GM10847 (cell line): ENCODE measurements around the gene COL19A1.

Experiments used
- POLR2A ChIP-seq: IDR thresholded peaks from 2 replicates; pipeline ENCODE4 v1.6.1; 2011; ENCODE audit not compliant: insufficient read length; ENCODE audit errors: extremely low read depth

COL19A1 gene

DNA sequence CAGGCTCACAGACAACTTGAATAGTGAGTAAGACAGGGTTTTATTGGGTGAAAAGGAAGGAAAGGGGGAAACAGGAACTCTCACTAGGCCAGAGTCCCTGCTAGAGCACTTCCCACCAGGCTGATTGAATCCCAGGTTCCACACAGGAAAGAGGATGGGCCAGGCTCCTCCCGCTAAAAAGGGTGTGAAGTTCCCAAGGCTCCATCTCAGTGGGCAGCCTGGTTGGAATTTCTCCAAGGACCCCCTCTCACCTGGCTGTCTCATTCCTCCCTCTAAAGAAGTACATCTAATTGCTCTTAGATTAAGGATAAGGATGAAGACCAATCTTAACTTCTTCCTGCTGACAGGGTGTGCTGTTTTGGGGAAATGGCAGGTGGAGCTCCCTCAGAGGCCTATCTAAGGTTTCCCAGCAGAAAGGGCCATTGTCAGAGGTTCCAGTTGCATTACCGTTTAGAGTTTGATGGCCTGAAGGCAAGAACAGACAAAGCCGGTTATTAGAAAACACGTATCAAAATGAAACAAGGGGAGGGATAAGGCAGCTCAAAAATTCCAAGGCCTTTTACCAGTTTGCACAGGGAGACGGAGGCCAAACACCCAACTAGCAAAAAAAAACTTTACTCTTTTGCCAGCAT is 21.5 kb downstream of the COL19A1 start:
- TF ChIP-seq POLR2A = no peak

DNA sequence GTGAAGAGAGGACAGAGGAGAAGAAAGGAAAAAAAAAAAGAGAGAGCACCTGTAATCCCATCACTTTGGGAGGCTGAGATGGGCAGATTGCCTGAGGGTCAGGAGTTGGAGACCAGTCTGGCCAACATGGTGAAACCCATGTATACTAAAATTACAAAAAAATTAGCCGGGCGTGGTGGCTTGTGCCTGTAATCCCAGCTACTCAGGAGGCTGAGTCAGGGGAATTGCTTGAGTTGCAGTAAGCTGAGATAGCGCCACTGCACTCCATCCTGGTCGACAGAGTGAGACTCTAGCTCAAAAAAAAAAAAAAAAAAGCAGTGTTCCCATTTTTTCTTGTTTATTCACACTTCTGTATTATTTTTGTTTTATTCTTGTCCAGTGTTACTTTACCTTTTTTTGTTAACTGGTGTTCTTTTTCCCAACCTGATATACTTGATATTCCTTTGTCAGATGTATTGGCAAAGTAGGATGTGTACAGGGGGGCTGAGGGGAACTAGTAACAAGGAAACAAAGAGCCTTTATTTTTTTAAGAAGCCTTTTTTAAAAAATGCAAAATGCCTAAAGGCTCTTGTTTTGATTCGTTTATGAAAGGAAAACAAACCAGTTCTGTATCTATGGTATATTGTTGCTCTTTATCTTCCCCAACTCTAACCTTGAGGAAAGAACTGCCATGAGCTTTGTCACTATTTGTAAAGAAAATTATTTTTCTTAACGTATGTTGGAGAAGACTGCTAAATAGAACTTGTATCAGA is 22.3 kb downstream of the COL19A1 start:
- TF ChIP-seq POLR2A = no peak

DNA sequence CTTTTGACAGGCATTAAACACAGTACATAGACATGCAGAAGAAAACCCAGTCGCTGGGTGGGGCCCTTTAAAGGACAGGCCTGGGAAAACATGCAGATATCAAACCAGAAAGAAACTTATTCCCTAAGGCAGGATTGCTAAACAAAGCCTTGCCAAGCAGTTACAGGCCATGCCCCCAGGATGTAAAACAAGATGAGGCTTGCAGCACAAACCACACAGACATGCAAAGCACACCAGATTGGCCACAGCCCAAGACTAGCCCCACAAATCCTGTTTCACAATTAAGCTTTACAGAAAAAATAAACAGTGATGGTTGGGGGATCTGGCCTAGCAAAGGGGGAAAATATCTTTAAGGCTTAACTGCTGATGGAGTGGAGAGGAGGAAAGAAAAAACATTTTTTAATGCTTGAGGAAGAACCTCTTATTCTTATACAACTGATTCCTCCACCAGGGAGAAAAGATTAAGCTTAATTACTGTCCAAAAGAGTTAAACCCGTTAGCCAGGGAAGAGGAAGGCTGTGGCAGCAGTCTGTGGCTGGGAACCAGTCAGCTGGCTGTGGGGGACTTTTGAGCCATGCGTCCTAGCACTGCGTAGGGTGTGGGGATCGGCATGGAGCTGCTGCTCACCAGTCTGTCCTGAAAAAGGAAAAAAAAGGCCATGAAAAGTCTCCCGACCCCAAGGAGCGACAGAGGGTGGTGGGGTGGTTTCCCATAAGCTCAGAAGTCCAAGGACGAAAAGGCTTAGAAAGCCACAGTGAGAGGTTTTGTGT is 28.4 kb downstream of the COL19A1 start:
- TF ChIP-seq POLR2A = no peak

DNA sequence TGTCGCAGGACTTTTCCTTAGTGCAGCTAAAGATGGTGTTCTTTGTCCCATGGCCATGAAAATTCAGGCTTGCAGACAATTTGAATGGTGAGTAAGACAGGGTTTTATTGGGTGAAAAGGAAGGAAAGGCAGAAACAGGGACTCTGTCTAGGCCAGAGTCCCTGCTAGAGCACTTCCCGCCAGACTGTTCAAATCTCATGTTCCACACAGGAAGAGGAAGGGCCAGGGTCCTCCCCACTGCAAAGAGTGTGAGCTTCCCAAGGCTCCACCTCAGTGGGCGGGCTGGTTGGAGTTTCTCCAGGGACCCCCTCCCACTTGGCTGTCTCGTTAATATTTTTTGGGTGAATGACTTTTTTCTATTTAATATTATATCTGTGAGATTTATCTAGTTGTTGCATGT is 29.0 kb downstream of the COL19A1 start:
- TF ChIP-seq POLR2A = no peak

DNA sequence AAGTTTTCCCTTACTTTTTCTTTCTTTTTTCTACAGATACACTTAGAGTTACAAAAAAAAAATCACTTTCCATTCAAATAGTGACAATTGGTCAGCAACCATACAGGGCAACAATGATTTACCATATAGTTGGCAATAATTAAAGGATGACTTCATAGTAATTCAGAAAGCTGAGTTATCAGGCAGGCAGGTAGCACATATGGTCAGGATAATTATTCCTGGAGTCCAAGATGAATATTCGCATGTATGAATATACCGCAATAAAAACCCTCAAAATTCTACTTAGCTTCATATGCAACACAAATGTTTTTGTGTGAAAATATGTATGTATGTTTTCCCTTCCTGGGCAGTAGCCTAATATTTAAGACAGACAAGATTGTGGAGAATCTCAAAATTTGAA is 34.5 kb downstream of the COL19A1 start:
- TF ChIP-seq POLR2A = no peak

DNA sequence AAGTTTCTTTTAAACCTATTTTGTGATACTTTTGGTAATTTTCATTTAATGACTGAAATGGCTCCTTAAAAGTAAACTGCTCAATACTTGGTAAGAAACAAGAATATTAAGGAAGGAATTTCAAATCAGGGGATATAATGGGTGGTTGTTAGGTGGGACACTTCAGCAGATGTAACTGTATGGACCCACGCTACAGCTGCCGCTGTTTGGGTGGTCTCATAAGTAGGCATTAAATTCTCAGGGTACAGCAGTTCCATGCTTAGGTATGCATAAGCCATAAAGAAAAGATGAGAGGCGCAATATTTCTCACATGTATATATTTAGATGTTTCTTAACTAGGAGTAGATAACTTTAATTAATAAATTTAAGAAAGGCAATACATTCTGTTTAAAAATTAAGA is 35.0 kb downstream of the COL19A1 start:
- no peak for TF ChIP-seq POLR2A

DNA sequence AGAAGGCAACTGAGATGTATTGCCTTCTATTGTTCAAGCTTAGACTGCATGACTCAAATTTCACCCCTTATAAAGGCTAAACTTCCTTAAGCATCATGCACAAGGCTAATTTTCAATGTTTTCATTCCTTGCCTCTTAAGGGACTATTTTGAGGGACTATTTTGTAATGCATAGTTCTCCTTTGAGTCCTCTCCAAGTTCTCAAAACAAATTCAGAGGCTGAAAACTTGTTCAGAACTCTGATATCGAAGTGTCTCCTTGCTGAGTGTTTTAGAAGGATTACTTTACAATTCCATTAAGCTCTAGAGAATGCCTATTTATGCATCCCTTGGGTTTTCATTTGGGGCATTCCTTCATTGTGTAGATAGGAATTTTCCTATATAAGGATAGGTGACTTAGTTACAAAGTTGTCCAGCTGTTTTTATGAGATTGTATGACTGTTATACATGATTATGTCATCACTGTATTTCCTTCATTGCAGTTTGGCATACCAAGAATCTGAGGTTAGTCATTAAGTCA is 41.7 kb downstream of the COL19A1 start:
- no peak for TF ChIP-seq POLR2A

DNA sequence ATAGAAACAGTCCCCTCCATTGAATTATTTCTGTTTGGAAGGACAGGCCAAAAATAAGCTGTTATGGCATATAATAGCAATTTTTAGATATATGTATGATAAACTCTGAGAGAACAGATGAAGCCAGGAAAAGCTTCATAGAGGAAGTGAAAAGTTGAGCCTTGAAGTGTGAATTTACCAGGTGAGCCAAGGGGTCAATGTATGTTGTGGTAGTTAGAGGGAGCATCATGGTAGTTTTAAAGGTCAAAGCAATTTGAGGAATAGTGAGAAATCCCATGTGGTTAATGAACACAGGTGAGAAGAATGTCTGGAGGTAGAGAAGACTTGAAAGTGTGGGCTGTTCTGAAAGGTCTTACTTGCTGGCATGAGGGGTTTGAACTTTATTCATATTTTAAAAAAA is 47.0 kb downstream of the COL19A1 start:
- TF ChIP-seq POLR2A = no peak

DNA sequence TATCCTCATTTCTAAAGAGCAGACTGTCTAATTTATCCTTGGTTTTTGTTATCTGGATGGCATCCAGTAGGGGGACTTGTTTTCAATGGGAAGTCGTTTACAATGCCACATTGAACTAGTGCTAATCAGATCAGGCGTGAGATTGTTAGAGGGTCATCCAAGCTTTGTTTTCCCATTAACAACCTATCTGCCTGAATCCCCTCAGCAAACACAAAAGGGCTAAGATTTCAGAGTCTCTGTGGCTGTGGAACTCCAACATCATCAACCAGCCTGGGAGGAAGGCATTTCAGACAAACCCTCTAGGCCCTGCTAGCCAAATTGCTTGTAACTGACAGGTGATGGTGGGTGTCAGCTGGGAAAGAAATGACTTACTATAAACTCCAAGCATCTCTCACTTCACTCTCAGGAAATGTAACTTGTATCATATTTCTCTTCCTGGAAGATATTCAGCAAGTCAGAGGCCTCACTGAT is 47.7 kb downstream of the COL19A1 start:
- TF ChIP-seq POLR2A = no peak

DNA sequence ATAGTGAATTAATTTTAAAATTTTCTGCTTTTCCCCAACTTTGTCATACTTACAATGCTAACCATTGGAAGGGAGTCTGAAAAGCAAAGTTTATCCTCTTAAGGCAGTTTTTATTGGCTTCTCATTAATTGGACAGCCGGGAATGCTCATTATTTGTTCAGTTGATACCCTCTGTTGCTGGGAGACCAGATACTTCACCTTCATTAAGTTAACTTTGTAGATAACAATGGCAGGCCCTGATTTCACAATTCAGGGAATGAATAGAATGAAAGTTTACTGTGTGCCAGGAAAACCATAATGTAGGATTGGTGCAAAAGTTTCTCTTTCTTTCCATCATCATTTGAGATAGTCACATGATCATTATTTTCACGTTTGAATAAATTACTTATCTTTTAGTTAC is 49.0 kb downstream of the COL19A1 start:
- TF ChIP-seq POLR2A = no peak

DNA sequence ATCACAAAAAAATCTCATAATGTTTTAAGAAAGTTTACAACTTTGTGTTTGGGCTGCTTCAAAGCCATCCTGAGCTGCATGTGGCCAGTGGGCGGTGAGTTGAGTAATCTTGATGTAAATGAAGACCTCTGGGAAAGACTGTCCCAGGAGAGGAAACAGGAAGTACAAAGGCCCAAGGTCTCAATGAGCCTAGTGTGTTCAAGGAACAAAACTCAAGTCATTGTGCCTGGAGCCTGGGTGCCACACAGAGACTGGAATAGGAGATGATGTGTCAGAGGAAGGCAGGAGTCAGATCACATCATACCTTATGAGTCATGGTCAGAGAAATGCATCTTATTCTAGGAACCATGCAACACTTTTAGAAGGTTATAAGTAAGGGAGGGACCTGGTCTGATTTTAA is 51.5 kb downstream of the COL19A1 start:
- TF ChIP-seq POLR2A = no peak

DNA sequence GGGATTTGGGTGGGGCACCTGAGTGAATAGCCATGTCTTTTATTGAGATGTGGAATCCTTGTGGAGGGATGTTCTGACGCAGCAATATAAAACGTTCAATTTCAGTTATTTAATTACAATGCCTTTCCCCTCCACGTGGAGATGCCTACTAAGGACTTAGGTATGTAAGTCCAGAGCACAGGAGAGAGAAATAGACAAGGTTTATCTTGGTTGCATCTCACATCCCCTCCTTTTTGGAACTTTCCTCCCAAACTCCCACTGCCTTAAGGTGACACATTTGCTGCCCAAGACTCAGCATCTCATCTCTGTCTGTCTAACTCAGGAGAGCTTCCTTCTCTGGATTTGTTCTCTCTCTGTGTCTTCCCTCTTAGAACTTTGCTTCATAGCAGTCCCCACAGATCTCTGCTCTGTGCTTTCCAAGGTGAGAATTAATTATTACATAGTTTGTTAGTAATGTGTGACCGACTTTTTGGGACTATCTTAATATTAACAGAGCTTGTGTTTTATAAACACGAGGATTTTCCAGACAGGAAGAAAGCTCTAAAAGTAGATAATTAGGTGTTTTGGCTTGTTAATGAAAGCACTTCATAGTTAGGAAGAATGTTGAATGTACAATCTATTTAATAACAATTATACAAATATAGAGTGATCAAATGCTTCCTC is 52.6 kb downstream of the COL19A1 start:
- TF ChIP-seq POLR2A = no peak

DNA sequence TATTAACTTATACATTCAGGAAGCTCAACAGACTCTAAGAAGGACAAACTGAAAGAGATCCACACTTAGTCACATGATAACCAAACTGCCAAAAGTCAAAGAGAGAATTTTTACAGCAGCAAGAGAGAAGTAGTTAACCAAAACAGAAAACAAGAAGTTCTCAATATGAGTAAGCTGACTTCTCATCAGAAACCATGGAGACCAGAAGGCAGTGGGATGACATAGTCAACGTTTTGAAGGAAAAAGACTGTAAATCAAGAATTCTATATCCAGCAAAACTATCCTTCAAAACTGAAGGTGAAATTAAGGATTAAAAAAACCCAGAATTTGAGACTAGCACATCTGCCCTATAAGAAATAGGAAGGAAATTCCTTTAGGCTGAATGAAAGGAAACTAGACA is 60.4 kb downstream of the COL19A1 start:
- no peak for TF ChIP-seq POLR2A

DNA sequence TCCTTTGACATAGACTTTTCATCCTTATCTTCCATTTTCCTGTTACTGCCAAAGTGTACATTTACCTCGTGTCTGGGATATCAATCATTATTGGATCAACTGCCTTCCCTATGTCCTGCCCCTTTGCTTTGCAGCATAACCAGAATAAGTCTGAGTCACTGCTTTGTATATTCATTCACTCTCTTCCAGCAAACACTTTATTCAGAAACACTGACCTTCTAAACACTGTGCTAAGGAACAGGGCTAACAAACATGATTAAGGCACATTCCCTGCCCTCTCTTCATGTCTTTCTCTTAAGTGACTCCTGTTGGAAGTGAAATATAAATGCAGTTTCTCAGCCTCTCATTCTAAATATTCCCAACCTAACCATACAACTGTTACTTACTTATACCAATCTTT is 66.9 kb downstream of the COL19A1 start:
- no peak for TF ChIP-seq POLR2A

DNA sequence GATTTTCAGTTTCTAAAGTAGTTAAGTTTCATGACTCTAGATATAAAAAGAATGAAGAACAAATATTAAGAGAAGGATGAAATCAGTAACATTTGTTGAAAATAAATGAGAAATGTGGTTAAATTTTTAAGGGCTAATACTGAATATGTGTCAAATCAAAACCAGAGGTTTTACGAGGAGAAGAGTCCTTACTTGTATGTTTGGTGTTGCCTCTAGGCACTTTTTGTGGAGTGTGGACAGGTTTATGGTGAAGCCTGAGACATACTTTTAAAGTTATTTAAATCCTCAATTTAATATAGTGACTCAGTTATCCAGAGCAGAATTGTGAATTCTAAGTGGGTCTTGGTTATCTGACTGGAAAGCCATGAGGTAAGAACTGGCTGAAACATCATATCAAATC is 68.7 kb downstream of the COL19A1 start:
- no peak for TF ChIP-seq POLR2A
